Activated T-cell treated with anti-CD3 and anti-CD28 coated beads, Interleukin-2, amount 50 U/mL, for 72 hours (primary cell): ENCODE results near the gene C5orf34. TPM values are rescaled to one million over a fixed set of nuclear protein-coding genes. Genes with fewer than 3 reads are reported as not detected.
"Not testable (repeated sequence)": the region's sequence is repeated elsewhere in the genome, so short reads cannot be mapped to it uniquely, and the experiment has no call there.

Experiments
- ATAC-seq, 2 donors: fragments of 150-1000 bp; cut with Tn5 transposase; replicated peaks in 1 of 2; 2 replicates each; pipeline ENCODE4 v1.10.0; 2021; ENCODE audit warnings: moderate library complexity in 2 of 2, mild to moderate bottlenecking in 1 of 2
- DNase-seq, 2 donors: peaks; one replicate each; pipeline ENCODE4 v3.0.0; 2021 to 2022; ENCODE audit warnings: mixed read lengths in 1 of 2
- H3K27ac Mint-ChIP-seq: one replicate; pipeline ENCODE4 v1.8.0; 2022; ENCODE audit warnings: mild to moderate bottlenecking, moderate library complexity, mixed read lengths
- H3K27me3 Mint-ChIP-seq: one replicate; pipeline ENCODE4 v1.8.0; 2022; ENCODE audit warnings: low read depth, mixed read lengths
- H3K36me3 Mint-ChIP-seq, 2 donors: one replicate each; pipeline ENCODE4 v1.8.0; 2022; ENCODE audit warnings: mixed read lengths in 2 of 2, mild to moderate bottlenecking in 1 of 2; ENCODE audit not compliant: insufficient read depth in 2 of 2
- H3K4me1 Mint-ChIP-seq: one replicate; pipeline ENCODE4 v1.8.0; 2022; ENCODE audit warnings: low read depth, mixed read lengths
- H3K4me3 Mint-ChIP-seq, 2 donors: one replicate each; pipeline ENCODE4 v1.8.0; 2022; ENCODE audit warnings: mild to moderate bottlenecking in 2 of 2, mixed read lengths in 2 of 2, moderate library complexity in 2 of 2
- H3K9me3 Mint-ChIP-seq, 2 donors: one replicate each; pipeline ENCODE4 v1.8.0; 2022; ENCODE audit warnings: mixed read lengths in 2 of 2
- total RNA-seq, 2 donors: library from RNA; stranded (reverse); gene quantifications; one replicate each; pipeline ENCODE4 v1.2.3, GENCODE V29; 2022

Gene C5orf34
- total RNA-seq, 2 donors from 2014 or later, result 21.0 to 21.7 TPM

DNA sequence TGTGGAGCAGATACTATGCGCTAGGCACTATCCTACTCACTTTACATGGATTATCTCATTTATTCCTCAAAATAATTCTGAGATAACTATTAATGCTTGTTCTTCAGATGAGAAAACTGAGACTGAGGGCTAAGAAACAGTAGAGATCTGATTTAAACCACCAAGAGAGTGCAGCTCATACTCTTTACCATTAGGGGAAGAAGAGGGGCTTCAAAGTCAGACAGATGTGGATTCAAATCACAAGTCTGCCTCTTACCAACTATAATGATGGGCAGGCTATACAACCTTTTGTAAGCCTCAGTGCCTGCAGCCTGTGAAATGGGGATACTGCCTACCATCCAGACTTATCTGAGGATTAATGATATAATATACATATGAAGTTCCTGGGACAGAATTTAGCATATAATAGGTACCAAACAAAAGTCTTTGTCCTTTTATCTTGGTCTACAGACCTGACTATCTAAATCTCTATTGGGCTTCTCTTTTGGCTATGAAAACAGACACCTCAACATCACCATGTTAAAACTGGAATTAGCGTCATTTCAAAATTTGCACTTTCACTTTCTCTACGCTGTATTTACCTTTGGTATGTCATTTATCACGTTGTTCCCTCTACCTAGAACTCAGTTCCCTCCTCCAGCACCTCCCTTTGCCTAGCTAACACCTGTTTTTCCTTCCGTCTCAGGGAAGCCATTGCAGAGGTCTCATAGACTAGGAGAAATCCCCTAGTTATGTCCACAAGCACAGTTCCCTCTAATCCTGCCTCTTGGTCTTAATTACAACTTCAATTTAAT lies 17.4 kb downstream of the C5orf34 start:
- no peak for ATAC-seq
- Mint-ChIP-seq H3K4me3 (no peak overlapping the region), H3K4me1 (no peaks in the 10 kb centered on the region)

DNA sequence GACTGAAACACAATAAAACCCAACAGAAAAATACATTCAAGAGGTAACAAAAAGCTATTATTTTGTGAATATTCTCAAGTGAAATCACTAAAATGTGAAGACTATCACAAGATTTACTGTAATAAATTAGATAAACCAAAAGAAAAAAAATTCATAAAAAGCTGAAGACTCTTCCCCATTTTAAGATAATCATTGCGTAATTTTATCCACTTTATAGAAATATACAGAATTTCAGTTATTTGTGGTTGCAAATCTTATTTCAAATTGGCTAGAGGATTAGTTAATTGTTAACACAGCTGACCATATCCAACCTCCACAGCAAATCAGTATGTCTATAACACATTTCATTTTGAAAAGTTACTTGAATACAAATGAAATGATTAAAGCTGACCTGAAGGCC lies 23.6 kb downstream of the C5orf34 start:
- DNase-seq, result no peak
- Mint-ChIP-seq H3K36me3 (peaks cover 2 to 19% of the 10 kb centered on the region in 2 donors), H3K27ac (no peak overlapping the region), H3K4me3 (no peak overlapping the region), H3K4me1 (peaks cover 2% of the 10 kb centered on the region), H3K9me3 (no peaks in the 10 kb centered on the region), H3K27me3 (no peaks in the 10 kb centered on the region)
- ATAC-seq, result no peak

More for the DNA sequence above, 17.4 kb downstream of the C5orf34 start:
- H3K36me3 Mint-ChIP-seq, result peaks cover 6 to 9% of the 10 kb centered on the region in 2 donors
- H3K27me3 Mint-ChIP-seq, result no peaks in the 10 kb centered on the region
- no peak overlapping the region for H3K27ac Mint-ChIP-seq
- no peak for DNase-seq
- no peaks in the 10 kb centered on the region for H3K9me3 Mint-ChIP-seq

- H3K4me3 Mint-ChIP-seq, result no peak overlapping the region
- H3K9me3 Mint-ChIP-seq, result no peaks in the 10 kb centered on the region
- peaks cover 4 to 30% of the 10 kb centered on the region in 2 donors for H3K36me3 Mint-ChIP-seq
- no peaks in the 10 kb centered on the region for H3K27me3 Mint-ChIP-seq
- ATAC-seq (no peak), DNase-seq (no peak)
- H3K27ac Mint-ChIP-seq, result peak overlapping the region; percentile 99
- peaks cover 41% of the 10 kb centered on the region for H3K4me1 Mint-ChIP-seq
These were observed 28.6 kb downstream of the C5orf34 start for GRCh38 chr5:43486353-43486752.

DNA sequence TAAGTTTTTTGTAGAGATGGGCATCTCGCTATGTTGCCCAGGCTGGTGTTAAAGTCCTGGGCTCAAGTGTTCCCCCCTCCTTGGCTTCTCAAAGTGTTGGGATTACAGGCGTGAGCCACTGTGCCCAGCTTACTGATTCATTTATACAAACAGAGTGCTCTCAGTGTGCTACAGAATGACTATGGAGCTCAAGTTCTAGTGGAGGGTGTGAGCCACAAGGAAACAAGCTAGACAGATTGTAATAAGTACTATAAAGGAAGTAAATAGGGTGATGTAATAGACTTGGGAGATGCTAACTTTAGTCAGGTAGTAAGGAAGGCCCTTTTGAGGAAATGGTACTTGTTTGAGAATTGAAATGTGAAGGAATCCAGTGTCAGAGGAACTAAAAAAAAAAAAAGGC lies 29.5 kb downstream of the C5orf34 start:
- ATAC-seq, result peak in 1 of 2 donors; percentile 21

DNA sequence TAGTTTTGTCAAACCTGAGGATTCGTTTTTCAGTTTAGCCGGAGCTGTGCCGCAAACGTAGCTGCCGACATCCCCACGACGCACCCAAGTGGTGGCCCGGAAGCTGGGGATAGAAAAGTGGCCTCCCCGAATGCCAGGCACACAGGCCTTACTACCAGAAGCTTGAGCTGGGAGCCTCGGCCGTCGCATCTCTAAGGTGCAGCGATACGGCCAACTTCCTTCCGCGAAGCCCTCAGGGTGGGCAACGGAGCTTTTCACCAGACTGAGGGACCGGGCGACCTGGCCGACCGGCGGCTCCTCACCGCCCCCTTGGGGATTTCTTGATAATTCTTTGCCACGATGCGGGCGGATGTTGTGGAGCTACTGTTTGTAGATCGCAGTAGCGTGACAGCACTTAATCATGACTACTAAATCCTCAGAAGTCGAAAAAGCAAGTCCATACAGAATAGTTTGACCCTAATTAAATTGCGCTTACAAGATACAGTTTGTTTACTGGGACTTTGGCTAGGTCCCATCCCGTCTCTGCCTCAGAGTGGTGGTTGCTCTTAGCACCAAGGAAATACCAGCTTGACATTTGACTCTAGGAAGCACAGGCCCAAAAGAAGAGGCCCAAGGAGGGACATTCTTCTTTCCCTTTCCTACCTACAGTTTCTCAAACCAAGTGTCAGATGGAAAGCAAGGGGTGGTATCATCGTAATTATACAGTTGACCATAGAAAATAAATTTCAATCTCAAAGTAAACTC lies 30.7 kb downstream of the C5orf34 start:
- no peaks in the 10 kb centered on the region for H3K27me3 Mint-ChIP-seq
- no peaks in the 10 kb centered on the region for H3K9me3 Mint-ChIP-seq
- H3K4me1 Mint-ChIP-seq, result peaks cover 54% of the 10 kb centered on the region
- ATAC-seq, result peak; percentile 70 to 72
- peak overlapping the region; percentile 99 for H3K27ac Mint-ChIP-seq
- DNase-seq, result peak; percentile 91
- peak overlapping the region; percentile 90 to 98 for H3K4me3 Mint-ChIP-seq
- peaks cover 4 to 24% of the 10 kb centered on the region in 2 donors for H3K36me3 Mint-ChIP-seq

More for the DNA sequence above, 29.5 kb downstream of the C5orf34 start:
- Mint-ChIP-seq H3K9me3 (no peaks in the 10 kb centered on the region), H3K4me3 (peak overlapping the region; percentile 90 to 98), H3K4me1 (peaks cover 45% of the 10 kb centered on the region), H3K27me3 (no peaks in the 10 kb centered on the region), H3K27ac (peak overlapping the region; percentile 99), H3K36me3 (peaks cover 4 to 28% of the 10 kb centered on the region in 2 donors)
- DNase-seq, result peak in 1 of 2 donors; percentile 11

DNA sequence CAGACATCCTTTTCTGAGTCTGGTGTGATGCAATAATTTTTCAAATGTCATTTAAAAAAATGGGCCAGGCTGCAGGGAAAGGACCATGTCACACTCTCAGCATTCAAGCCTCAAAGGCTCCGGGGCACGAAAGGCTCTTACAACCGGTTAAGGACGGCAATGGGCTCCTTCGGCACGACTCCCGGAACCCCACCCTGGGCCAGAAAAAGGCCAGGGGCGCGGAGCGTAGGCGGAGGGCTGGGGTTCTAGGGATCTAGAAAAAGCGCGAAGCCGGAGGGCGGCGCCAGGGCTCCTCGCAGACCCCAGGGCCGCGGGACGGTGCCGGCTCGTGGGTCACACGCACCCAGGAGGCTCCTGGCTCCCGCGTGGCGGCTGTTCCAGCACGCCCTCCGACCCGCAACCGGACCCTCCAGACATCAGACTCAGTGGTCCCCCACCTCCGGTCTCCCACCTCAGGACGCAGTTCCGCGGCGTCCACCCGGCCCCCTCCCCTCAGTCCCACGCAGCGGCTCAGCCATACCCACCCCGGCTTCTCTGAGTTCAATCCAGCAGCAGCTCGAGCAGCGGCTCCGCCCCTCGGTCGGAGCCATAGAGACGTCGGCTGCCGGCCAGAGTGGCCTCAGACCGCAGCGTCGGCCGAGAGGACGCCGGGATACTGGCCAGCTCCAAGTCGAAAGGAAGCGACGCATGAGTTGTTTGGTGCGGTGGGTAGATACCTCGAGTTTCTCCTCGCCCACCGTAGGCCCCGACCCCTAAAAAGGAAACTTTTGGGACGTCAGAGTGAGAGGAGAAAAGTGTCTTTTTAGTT lies 31.4 kb downstream of the C5orf34 start, which contains the start of gene TMEM267:
TSS of gene TMEM267 (minus strand) at position 568 of the 808 bp plus-strand sequence. CDS start 29,896 bp downstream, outside the sequence.
- Mint-ChIP-seq H3K36me3 (peaks cover 4 to 24% of the 10 kb centered on the region in 2 donors), H3K4me3 (peak within 1 kb of the TSS; percentile 90 to 98), H3K27ac (peak within 1 kb of the TSS; percentile 99), H3K27me3 (no peaks in the 10 kb centered on the region), H3K4me1 (peaks cover 54% of the 10 kb centered on the region), H3K9me3 (no peaks in the 10 kb centered on the region)
- DNase-seq (peak; percentile 87), ATAC-seq (peak; percentile 85 to 86)

DNA sequence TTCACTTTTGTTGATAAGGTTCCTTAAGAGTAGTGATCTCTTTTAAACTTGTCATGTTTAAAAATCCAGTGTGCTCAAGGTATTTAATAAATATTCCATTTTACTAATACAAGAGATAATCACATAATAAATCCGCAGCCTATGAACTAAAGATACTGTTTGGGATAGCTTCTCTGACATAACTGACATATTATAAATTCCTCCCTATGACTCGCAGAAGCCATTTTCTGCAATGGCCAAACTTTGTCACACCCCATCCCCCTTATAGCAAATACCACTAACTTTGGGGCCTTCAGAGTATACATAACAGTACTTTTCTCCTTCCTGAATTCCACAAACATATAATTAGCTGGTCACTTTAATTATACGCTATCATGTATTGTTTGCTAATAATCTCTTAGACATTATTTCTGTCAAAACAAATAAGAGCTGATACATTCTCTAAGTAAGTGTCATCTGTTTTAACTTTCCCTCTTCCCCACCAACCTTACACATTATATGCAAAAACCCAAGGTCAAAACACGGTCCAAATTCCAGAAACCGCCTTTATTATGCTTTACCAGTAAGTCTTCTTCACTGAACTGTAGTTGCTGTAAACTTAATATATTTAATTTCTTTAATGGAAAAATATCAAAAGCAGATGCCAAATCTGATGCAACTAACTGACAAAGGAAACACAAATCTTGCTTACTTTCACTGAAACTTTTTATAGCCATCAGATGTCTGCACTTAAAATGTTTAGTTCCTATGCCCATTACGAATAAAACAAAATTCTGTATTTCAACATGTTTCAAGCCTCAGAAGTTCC lies 32.3 kb downstream of the C5orf34 start:
- DNase-seq (peak in 1 of 2 donors; percentile 12), ATAC-seq (no peak)
- Mint-ChIP-seq H3K27me3 (no peaks in the 10 kb centered on the region), H3K27ac (peak overlapping the region; percentile 98), H3K9me3 (no peaks in the 10 kb centered on the region), H3K4me3 (peak overlapping the region; percentile 90 to 98), H3K4me1 (peaks cover 54% of the 10 kb centered on the region), H3K36me3 (peaks cover 4 to 30% of the 10 kb centered on the region in 2 donors)

DNA sequence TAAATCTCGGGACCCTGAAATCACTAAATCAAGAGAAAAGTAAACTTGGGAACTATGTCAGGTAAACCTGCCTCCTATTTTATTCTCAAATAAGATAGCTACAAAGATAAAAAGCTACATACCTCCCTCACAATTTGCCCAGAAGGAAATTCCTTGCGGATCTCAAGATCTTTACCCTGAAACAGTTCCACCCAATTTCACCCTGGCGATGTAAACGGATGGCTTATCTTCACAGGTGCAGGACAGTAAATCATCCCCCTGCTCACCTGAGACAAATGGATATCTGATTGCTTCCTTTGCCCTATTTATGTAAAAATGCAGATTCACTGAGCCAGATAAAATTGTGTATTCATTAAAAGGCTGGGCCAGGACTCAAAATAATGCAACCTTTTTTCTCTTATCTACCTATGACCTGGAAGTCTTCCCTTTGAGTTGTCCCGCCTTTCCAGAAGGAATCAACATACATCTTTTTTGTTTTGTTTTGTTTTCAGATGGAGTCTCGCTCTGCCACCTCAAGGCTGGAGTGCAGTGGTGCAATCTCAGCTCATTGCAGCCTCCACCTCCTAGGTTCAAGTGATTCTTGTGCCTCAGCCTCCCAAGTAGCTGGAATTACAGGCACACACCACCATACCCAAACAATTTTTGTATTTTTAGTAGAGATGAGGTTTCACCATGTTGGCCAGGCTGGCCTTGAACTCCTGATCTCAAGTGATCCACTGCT lies 45.1 kb downstream of the C5orf34 start:
- peaks cover 16 to 19% of the 10 kb centered on the region in 2 donors for H3K9me3 Mint-ChIP-seq
- no peak overlapping the region for H3K4me3 Mint-ChIP-seq
- H3K36me3 Mint-ChIP-seq, result peaks cover 41 to 71% of the 10 kb centered on the region in 2 donors
- ATAC-seq (no peak), DNase-seq (no peak)
- peaks cover 11% of the 10 kb centered on the region for H3K4me1 Mint-ChIP-seq
- H3K27ac Mint-ChIP-seq, result no peak overlapping the region
- no peaks in the 10 kb centered on the region for H3K27me3 Mint-ChIP-seq

DNA sequence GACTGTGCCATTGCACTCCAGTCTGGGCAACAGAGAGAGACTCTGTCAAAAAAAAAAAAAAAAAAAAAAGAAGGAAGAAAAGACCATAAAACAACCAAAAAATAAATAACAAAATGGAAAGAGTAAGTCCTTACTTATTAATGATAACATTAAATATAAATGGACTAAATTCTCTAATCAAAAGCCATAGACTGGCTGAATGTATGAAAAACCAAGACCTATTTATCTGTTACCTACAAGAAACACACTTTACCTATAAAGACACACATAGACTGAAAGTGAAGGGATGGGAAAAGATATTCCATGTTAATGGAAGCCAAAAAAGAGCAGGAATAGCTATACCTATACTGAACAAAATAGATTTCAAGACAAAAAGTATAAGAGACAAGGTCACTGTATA lies 47.8 kb downstream of the C5orf34 start:
- no peak for ATAC-seq
- H3K27me3 Mint-ChIP-seq, result no peaks in the 10 kb centered on the region
- no peak overlapping the region for H3K27ac Mint-ChIP-seq
- H3K9me3 Mint-ChIP-seq, result peaks cover 12 to 15% of the 10 kb centered on the region in 2 donors
- no peak for DNase-seq
- no peaks in the 10 kb centered on the region for H3K4me1 Mint-ChIP-seq
- H3K4me3 Mint-ChIP-seq, result no peak overlapping the region
- peaks cover 32 to 70% of the 10 kb centered on the region in 2 donors for H3K36me3 Mint-ChIP-seq

GRCh38 chr5:43465455-43465854 lies 49.5 kb downstream of the C5orf34 start:
- H3K27ac Mint-ChIP-seq, H3K4me1 Mint-ChIP-seq, H3K4me3 Mint-ChIP-seq, DNase-seq, ATAC-seq, H3K27me3 Mint-ChIP-seq: not testable (repeated sequence)
- Mint-ChIP-seq H3K9me3 (peaks cover 12 to 15% of the 10 kb centered on the region in 2 donors), H3K36me3 (peaks cover 29 to 62% of the 10 kb centered on the region in 2 donors)

- no peak overlapping the region for H3K4me3 Mint-ChIP-seq
- DNase-seq (no peak), ATAC-seq (no peak)
- H3K27ac Mint-ChIP-seq, result no peak overlapping the region
- no peaks in the 10 kb centered on the region for H3K4me1 Mint-ChIP-seq
- H3K27me3 Mint-ChIP-seq, result no peaks in the 10 kb centered on the region
- peaks cover 2 to 8% of the 10 kb centered on the region in 2 donors for H3K9me3 Mint-ChIP-seq
- H3K36me3 Mint-ChIP-seq, result peaks cover 17 to 53% of the 10 kb centered on the region in 2 donors
These were observed 53.9 kb downstream of the C5orf34 start for GRCh38 chr5:43461066-43461465.
